Sigmoid colon (tissue), 7 donors: ENCODE results near the gene CDKAL1. TPM values are rescaled to one million over a fixed set of nuclear protein-coding genes. Genes with fewer than 3 reads are reported as not detected.

Experiments
- DNase-seq: peaks from one replicate; pipeline ENCODE4 v3.0.0-alpha.2; 2019
- H3K27ac ChIP-seq, 4 donors: fragments of 200-600 bp; sonication (generic); one replicate each; pipeline ENCODE4 v1.5.1; 2016 to 2019; ENCODE audit warnings: mild to moderate bottlenecking in 1 of 4
- H3K27me3 ChIP-seq, 3 donors: fragments of 200-600 bp; sonication (generic); one replicate each; pipeline ENCODE4 v1.5.1; 2019; ENCODE audit warnings: mild to moderate bottlenecking in 1 of 3
- H3K36me3 ChIP-seq, 4 donors: fragments of 200-600 bp; sonication (generic); one replicate each; pipeline ENCODE4 v1.5.1; 2016 to 2019
- H3K4me1 ChIP-seq, 4 donors: fragments of 200-600 bp; sonication (generic); one replicate each; pipeline ENCODE4 v1.5.1; 2017 to 2019
- H3K4me3 ChIP-seq, 4 donors: fragments of 200-600 bp; sonication (generic); one replicate each; pipeline ENCODE4 v1.5.1; 2017 to 2019; ENCODE audit warnings: mild to moderate bottlenecking in 2 of 4, moderate library complexity in 1 of 4
- H3K9me3 ChIP-seq, 4 donors: fragments of 200-600 bp in 3 of 4; sonication (generic) in 3 of 4; one replicate each; pipeline versions ENCODE4 v1.5.1 to v1.6.1; 2013 to 2019
- CTCF ChIP-seq, 4 experiments: fragments of 450-650 bp in 3 of 4; fragments of 200-600 bp in 1 of 4; IDR thresholded peaks; one replicate each; pipeline ENCODE4 v1.5.1; 2016 to 2019; ENCODE audit warnings: antibody characterized with exemption in 4 of 4, mild to moderate bottlenecking in 3 of 4, moderate library complexity in 2 of 4
- EP300 ChIP-seq, 4 donors: sonication (generic); formaldehyde crosslinking; IDR thresholded peaks; one replicate each; pipeline ENCODE4 v1.6.1; 2017; ENCODE audit warnings: antibody characterized with exemption in 4 of 4
- POLR2A ChIP-seq, 2 donors: fragments of 450-650 bp; IDR thresholded peaks; one replicate each; pipeline ENCODE4 v1.6.1; 2016; ENCODE audit warnings: antibody characterized with exemption in 2 of 2, mild to moderate bottlenecking in 2 of 2, moderate library complexity in 2 of 2
- POLR2AphosphoS5 ChIP-seq, 4 donors: sonication (generic); formaldehyde crosslinking; IDR thresholded peaks; one replicate each; pipeline ENCODE4 v1.6.1; 2017; ENCODE audit warnings: antibody characterized with exemption in 4 of 4
- WGBS, 2 donors: extraction: QIAGEN DNeasy Blood & Tissue Kit; methylation state at CpG; one replicate each; pipeline ENCODE4 v1.1.7; 2013; 5-methylcytosine and 5-hydroxymethylcytosine counted together
- intact Hi-C: fragments of 100-400 bp; cut with DNase I; formaldehyde crosslinking; loops from one replicate; pipeline ENCODE4 v1.15.1; 2023
- polyA plus RNA-seq, 3 donors: library from polyadenylated mRNA; stranded (reverse); fragments of 200-250 nt; gene quantifications; one replicate each; pipeline ENCODE4 v1.2.3, GENCODE V29; 2013
- total RNA-seq, 4 donors: library from RNA; depleted of rRNA; stranded (reverse); fragments of >200 nt; gene quantifications; one replicate each; pipeline ENCODE4 v1.1.0, GENCODE V29; 2016
- donor health status: healthy with polysubstance abuse.
- donor health status: Bipolar disorder and iron deficiency.
- donor health status: healthy.

The CDKAL1 gene
- total and polyA plus RNA-seq, 7 donors: 2.8 to 14.7 (median 11.4) TPM

GRCh38 chr6:20657274-20657800 lies 123.1 kb downstream of the CDKAL1 start:
- TF ChIP-seq CTCF (IDR thresholded peaks at IDR 0.05): no peak
- intact Hi-C loops: no loop called here
- H3K27ac ChIP-seq: no peak overlapping the region

DNA sequence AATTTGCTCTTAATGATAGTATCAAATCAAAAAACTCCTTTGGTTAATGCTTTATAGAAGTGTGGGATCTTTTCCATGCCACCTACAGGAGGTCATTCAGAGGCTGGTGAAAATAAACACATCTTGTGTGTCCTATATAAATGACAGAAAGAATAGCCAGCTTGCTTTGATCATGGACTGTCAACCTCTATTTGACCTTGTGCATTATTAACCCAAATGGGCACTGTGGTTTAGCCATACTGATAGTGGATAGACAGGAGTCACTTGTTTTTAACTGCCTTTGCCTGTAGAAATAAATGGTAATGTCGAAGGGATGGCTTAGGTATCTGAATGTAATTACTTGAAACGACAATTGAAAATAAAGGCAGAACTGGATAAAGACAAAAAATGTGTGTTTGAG lies 123.8 kb downstream of the CDKAL1 start:
- intact Hi-C loops: no loop called here
- Histone ChIP-seq H3K36me3 (no peaks in the 10 kb centered on the region), H3K27ac (no peak overlapping the region), H3K27me3 (no peaks in the 10 kb centered on the region), H3K4me1 (peaks cover 0 to 22% (median 5%) of the 10 kb centered on the region in 4 donors), H3K4me3 (no peak overlapping the region), H3K9me3 (no peaks in the 10 kb centered on the region)
- WGBS, 2 donors: 91 to 97% methylated on average over 2 of the region's 2 CpGs
- no peak for DNase-seq
- TF ChIP-seq POLR2AphosphoS5 (IDR thresholded peaks at IDR 0.05) (no peak), POLR2A (IDR thresholded peaks at IDR 0.05) (no peak), CTCF (IDR thresholded peaks at IDR 0.05) (no peak), EP300 (IDR thresholded peaks at IDR 0.05) (no peak)

More at GRCh38 chr6:20657274-20657800, 123.1 kb downstream of the CDKAL1 start:
- H3K36me3 ChIP-seq: no peaks in the 10 kb centered on the region
- H3K27me3 ChIP-seq: no peaks in the 10 kb centered on the region
- WGBS, 2 donors: 88 to 93% methylated on average over 2 of the region's 2 CpGs
- no peaks in the 10 kb centered on the region for H3K9me3 ChIP-seq
- DNase-seq: no peak
- peaks cover 0 to 17% (median 4%) of the 10 kb centered on the region in 4 donors for H3K4me1 ChIP-seq
- H3K4me3 ChIP-seq: no peak overlapping the region

GRCh38 chr6:20658516-20658915 lies 124.3 kb downstream of the CDKAL1 start:
- Histone ChIP-seq H3K27ac (no peak overlapping the region), H3K27me3 (no peaks in the 10 kb centered on the region), H3K4me3 (no peak overlapping the region), H3K9me3 (no peaks in the 10 kb centered on the region), H3K36me3 (no peaks in the 10 kb centered on the region), H3K4me1 (peaks cover 0 to 22% (median 5%) of the 10 kb centered on the region in 4 donors)
- 97% methylated on average over 5 of the region's 5 CpGs for WGBS, 2 donors
- TF ChIP-seq POLR2A (IDR thresholded peaks at IDR 0.05) (no peak), CTCF (IDR thresholded peaks at IDR 0.05) (no peak), POLR2AphosphoS5 (IDR thresholded peaks at IDR 0.05) (no peak), EP300 (IDR thresholded peaks at IDR 0.05) (no peak)
- intact Hi-C loops: no loop called here
- no peak for DNase-seq

DNA sequence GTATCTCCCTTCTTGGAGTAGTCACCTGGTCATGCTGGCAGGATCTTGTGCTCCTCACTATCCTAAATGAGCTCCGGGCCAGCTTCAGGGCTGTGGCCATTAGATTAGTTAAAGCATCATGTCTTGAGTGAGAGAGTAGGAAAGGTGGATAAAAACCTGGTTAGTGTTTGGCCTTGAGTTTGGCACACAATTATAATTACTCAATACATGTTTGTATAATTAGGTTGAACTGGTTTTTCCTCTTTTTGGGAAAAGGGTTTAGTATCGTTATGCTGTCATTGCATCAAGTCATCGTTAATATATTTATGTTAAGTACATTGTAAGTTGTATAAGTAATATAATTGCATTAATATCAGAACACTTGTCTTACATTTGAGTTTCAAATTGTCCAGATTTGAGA lies 126.3 kb downstream of the CDKAL1 start:
- no peak overlapping the region for H3K4me3 ChIP-seq
- 61 to 87% methylated on average over 3 of the region's 3 CpGs for WGBS, 2 donors
- no peaks in the 10 kb centered on the region for H3K9me3 ChIP-seq
- intact Hi-C loops: no loop called here
- no peak overlapping the region for H3K27ac ChIP-seq
- H3K27me3 ChIP-seq: no peaks in the 10 kb centered on the region
- DNase-seq: no peak
- H3K4me1 ChIP-seq: peaks cover 0 to 22% (median 5%) of the 10 kb centered on the region in 4 donors
- no peaks in the 10 kb centered on the region for H3K36me3 ChIP-seq
- TF ChIP-seq CTCF (IDR thresholded peaks at IDR 0.05) (no peak), POLR2A (IDR thresholded peaks at IDR 0.05) (no peak), EP300 (IDR thresholded peaks at IDR 0.05) (no peak), POLR2AphosphoS5 (IDR thresholded peaks at IDR 0.05) (no peak)

- intact Hi-C loops: no loop called here
- Histone ChIP-seq H3K4me1 (peaks cover 0 to 27% (median 5%) of the 10 kb centered on the region in 4 donors), H3K4me3 (no peak overlapping the region), H3K9me3 (no peaks in the 10 kb centered on the region), H3K27ac (no peak overlapping the region), H3K36me3 (no peaks in the 10 kb centered on the region), H3K27me3 (no peaks in the 10 kb centered on the region)
- DNase-seq: no peak
- TF ChIP-seq POLR2AphosphoS5 (IDR thresholded peaks at IDR 0.05): no peak
- no peak for TF ChIP-seq EP300 (IDR thresholded peaks at IDR 0.05)
These were observed 127.5 kb downstream of the CDKAL1 start for GRCh38 chr6:20661721-20662120.
